NB4 (cell line): ENCODE measurements around the gene LRP11.
"Not testable (repeated sequence)": the region's sequence is repeated elsewhere in the genome, so short reads cannot be mapped to it uniquely, and the experiment has no call there.

Experiments
- CTCF ChIP-seq: IDR thresholded peaks from one replicate; pipeline ENCODE4 v1.5.1; 2012; ENCODE audit warnings: low read depth, low read length
- MAX ChIP-seq: IDR thresholded peaks from 2 replicates; pipeline ENCODE4 v1.6.1; 2011; ENCODE audit warnings: low read depth, low read length
- MYC ChIP-seq: IDR thresholded peaks from 2 replicates; pipeline ENCODE4 v1.6.1; 2011; ENCODE audit warnings: low read depth, low read length
- POLR2A ChIP-seq: IDR thresholded peaks from 2 replicates; pipeline ENCODE4 v1.6.1; 2011; ENCODE audit warnings: mild to moderate bottlenecking; ENCODE audit not compliant: insufficient read length; ENCODE audit errors: extremely low read depth

- not testable (repeated sequence) for TF ChIP-seq CTCF, POLR2A, MYC, MAX
Measured at GRCh38 chr6:149862424-149862738, 1.8 kb downstream of the LRP11 start.
